B cell (primary cell): ENCODE measurements around the gene EFR3B. TPM values are rescaled to one million over a fixed set of nuclear protein-coding genes. Genes with fewer than 3 reads are reported as not detected.
"Not testable (repeated sequence)": the region's sequence is repeated elsewhere in the genome, so short reads cannot be mapped to it uniquely, and the experiment has no call there.

ENCODE experiments used
- ATAC-seq: fragments of 200-7000 bp; cut with Tn5 transposase; one replicate; pipeline ENCODE4 v1.10.0; 2021; ENCODE audit warnings: low read depth, mild to moderate bottlenecking, moderate number of reproducible peaks, moderate library complexity
- CTCF ChIA-PET: fragments of 350-600 bp; sonication (Branson Sonifier 250); formaldehyde crosslinking; loops from one replicate; lab custom pipeline; 2021; ENCODE audit warnings: antibody characterized with exemption, inconsistent platforms; lab: Charles Lee
- POLR2A ChIA-PET: fragments of 350-600 bp; sonication (Branson Sonifier 250); formaldehyde crosslinking; loops from one replicate; lab custom pipeline; 2021; ENCODE audit warnings: antibody characterized with exemption; lab: Charles Lee
- DNase-seq: peaks from one replicate; pipeline ENCODE4 v3.0.0; 2013
- H2AFZ ChIP-seq: 2 replicates; pipeline ENCODE4 v1.6.1; 2012; ENCODE audit warnings: mild to moderate bottlenecking, low read depth, low read length; ENCODE audit not compliant: insufficient read depth, poor library complexity, severe bottlenecking
- H3K27ac ChIP-seq, 2 donors: 1 replicate in 1 of 2; 2 replicates in 1 of 2; pipeline ENCODE4 v1.5.1; 2012 to 2013; ENCODE audit warnings: low read length in 2 of 2, mild to moderate bottlenecking in 2 of 2, moderate library complexity in 1 of 2
- H3K27me3 ChIP-seq, 4 experiments: fragments of 200-600 bp in 1 of 4; sonication (generic) in 1 of 4; replicated peaks in 1 of 4; 1 replicate in 2 of 4; 2 replicates in 2 of 4; pipeline versions ENCODE4 v1.6.1 to v1.7.0; 2013 to 2016; ENCODE audit warnings: low read length in 3 of 4, mild to moderate bottlenecking in 2 of 4, mixed read lengths in 1 of 4, moderate library complexity in 1 of 4; ENCODE audit not compliant: insufficient read depth in 4 of 4, control insufficient read depth in 3 of 4; ENCODE audit errors: control extremely low read depth in 1 of 4
- H3K36me3 ChIP-seq, 2 experiments: replicated peaks in 1 of 2; 1 replicate in 1 of 2; 2 replicates in 1 of 2; pipeline versions ENCODE4 v1.6.1 to v1.7.1; 2013; ENCODE audit warnings: low read length in 1 of 2; ENCODE audit not compliant: insufficient read depth in 2 of 2, control insufficient read depth in 1 of 2; ENCODE audit errors: control extremely low read depth in 1 of 2, extremely low read depth in 1 of 2
- H3K4me1 ChIP-seq, 2 donors: fragments of 200-600 bp in 1 of 2; sonication (generic) in 1 of 2; 1 replicate in 1 of 2; 2 replicates in 1 of 2; pipeline versions ENCODE4 v1.5.1 to v1.6.1; 2013 to 2017; ENCODE audit warnings: low read length in 2 of 2; ENCODE audit not compliant: control insufficient read depth in 2 of 2, insufficient read depth in 2 of 2
- H3K4me2 ChIP-seq: replicated peaks from 2 replicates; pipeline ENCODE3; 2012; ENCODE audit warnings: mild to moderate bottlenecking, low read depth, low read length; ENCODE audit not compliant: poor library complexity, severe bottlenecking
- H3K4me3 ChIP-seq, 5 experiments: fragments of 200-600 bp in 1 of 5; sonication (generic) in 1 of 5; 1 replicate in 3 of 5; 2 replicates in 2 of 5; pipeline versions ENCODE4 v1.5.1 to v1.7.0; 2011 to 2016; ENCODE audit warnings: low read length in 4 of 5, mild to moderate bottlenecking in 4 of 5, low read depth in 2 of 5, control low read depth in 1 of 5, moderate library complexity in 1 of 5; ENCODE audit not compliant: insufficient read depth in 1 of 5; ENCODE audit errors: control extremely low read depth in 1 of 5, extremely low read depth in 1 of 5
- H3K79me2 ChIP-seq: fragments of 200-600 bp; sonication (generic); one replicate; pipeline ENCODE4 v1.6.0; 2016; ENCODE audit warnings: low read length; ENCODE audit not compliant: control insufficient read depth, insufficient read depth
- H3K9ac ChIP-seq: fragments of 200-600 bp; sonication (generic); 2 replicates; pipeline ENCODE4 v1.6.1; 2017; ENCODE audit warnings: mild to moderate bottlenecking, low read length, moderate library complexity
- H3K9me3 ChIP-seq, 3 donors: one replicate each; pipeline versions ENCODE4 v1.6.1 to v1.7.1; 2013; ENCODE audit warnings: low read length in 2 of 3; ENCODE audit not compliant: control insufficient read depth in 2 of 3, insufficient read depth in 1 of 3; ENCODE audit errors: control extremely low read depth in 1 of 3
- H4K20me1 ChIP-seq: 2 replicates; pipeline ENCODE4 v1.6.0; 2012; ENCODE audit warnings: mild to moderate bottlenecking, low read length; ENCODE audit not compliant: insufficient read depth, control insufficient read depth, poor library complexity, severe bottlenecking
- H3K27ac Mint-ChIP-seq: one replicate; pipeline ENCODE4 v1.8.0; 2021; ENCODE audit warnings: mixed read lengths
- H3K27me3 Mint-ChIP-seq: one replicate; pipeline ENCODE4 v1.8.0; 2021; ENCODE audit warnings: mixed read lengths
- H3K4me1 Mint-ChIP-seq: one replicate; pipeline ENCODE4 v1.8.0; 2021; ENCODE audit warnings: mixed read lengths
- H3K4me3 Mint-ChIP-seq: one replicate; pipeline ENCODE4 v1.8.0; 2021; ENCODE audit warnings: mixed read lengths
- H3K9me3 Mint-ChIP-seq: one replicate; pipeline ENCODE4 v1.8.0; 2022; ENCODE audit warnings: mixed read lengths; ENCODE audit not compliant: insufficient read depth
- CTCF ChIP-seq: fragments of 200-600 bp; IDR thresholded peaks from one replicate; pipeline ENCODE4 v1.8.0; 2022; ENCODE audit warnings: antibody characterized with exemption, mild to moderate bottlenecking
- EZH2 ChIP-seq: IDR thresholded peaks from 2 replicates; pipeline ENCODE4 v1.6.1; 2012; ENCODE audit warnings: borderline replicate concordance, low read depth, mild to moderate bottlenecking, moderate library complexity, low read length; ENCODE audit not compliant: insufficient read depth, poor library complexity, severe bottlenecking
- WGBS: methylation state at CpG from one replicate; pipeline ENCODE4 v1.1.5; 2013; ENCODE audit warnings: missing lambda C conversion rate; ENCODE audit not compliant: insufficient coverage; 5-methylcytosine and 5-hydroxymethylcytosine counted together
- intact Hi-C: fragments of 100-400 bp; cut with micrococcal nuclease; formaldehyde crosslinking; loops from one replicate; pipeline ENCODE4 v1.10.0; 2022
- polyA plus RNA-seq: library from polyadenylated mRNA; depleted of rRNA; stranded (reverse); fragments of >200 nt; gene quantifications from 2 replicates; pipeline ENCODE4 v1.2.3, GENCODE V29; 2012
- total RNA-seq, 2 donors: library from RNA; stranded (reverse); fragments of 120-200 nt in 1 of 2; gene quantifications; 1 replicate in 1 of 2; 2 replicates in 1 of 2; pipeline versions ENCODE4 v1.2.3 to v1.2.4, GENCODE V29; 2013 to 2022

EFR3B gene
- total and polyA plus RNA-seq, 2 donors (not counting 1 experiment from before 2014, with no cell fraction given) = 0.15 TPM; not detected in 1

- Histone ChIP-seq H3K9me3 (peaks cover 0 to 7% (median 0%) of the 10 kb centered on the region in 3 donors), H3K4me2 (no peak overlapping the region), H3K4me1 (no peaks in the 10 kb centered on the region), H4K20me1 (no peaks in the 10 kb centered on the region), H3K79me2 (no peaks in the 10 kb centered on the region), H2AFZ (no peak overlapping the region), H3K4me3 (no peak overlapping the region), H3K36me3 (no peaks in the 10 kb centered on the region), H3K27ac (no peak overlapping the region), H3K27me3 (no peaks in the 10 kb centered on the region), H3K9ac (no peak overlapping the region)
- Mint-ChIP-seq H3K27ac (no peak overlapping the region), H3K4me3 (no peak overlapping the region), H3K9me3 (no peaks in the 10 kb centered on the region), H3K27me3 (peaks cover 7% of the 10 kb centered on the region), H3K4me1 (no peaks in the 10 kb centered on the region)
- TF ChIP-seq CTCF (no peak), EZH2 (no peak)
- intact Hi-C loops = no loop called here
- ATAC-seq (no peak), DNase-seq (no peak)
- ChIA-PET POLR2A (no interaction called here), CTCF (no interaction called here)
- WGBS = 92% methylated on average over 1 of the region's 2 CpGs
Measured at GRCh38 chr2:25098056-25098455, 56.2 kb downstream of the EFR3B start.

- CTCF ChIA-PET = no interaction called here
- WGBS = 97% methylated on average over 4 of the region's 6 CpGs
- POLR2A ChIA-PET = no interaction called here
- Histone ChIP-seq H3K9me3 (peaks cover 0 to 7% (median 0%) of the 10 kb centered on the region in 3 donors), H3K9ac (no peak overlapping the region), H3K4me1 (no peaks in the 10 kb centered on the region), H3K36me3 (no peaks in the 10 kb centered on the region), H3K4me3 (no peak overlapping the region), H3K27ac (no peak overlapping the region), H3K4me2 (no peak overlapping the region), H3K27me3 (no peaks in the 10 kb centered on the region), H4K20me1 (no peaks in the 10 kb centered on the region), H2AFZ (no peak overlapping the region), H3K79me2 (no peaks in the 10 kb centered on the region)
- H3K27ac Mint-ChIP-seq = no peak overlapping the region
- no peak overlapping the region for H3K4me3 Mint-ChIP-seq
- H3K9me3 Mint-ChIP-seq = no peaks in the 10 kb centered on the region
- H3K27me3 Mint-ChIP-seq = peaks cover 4% of the 10 kb centered on the region
- intact Hi-C loops = no loop called here
- DNase-seq = no peak
- ATAC-seq = no peak
- TF ChIP-seq EZH2 (no peak), CTCF (no peak)
- no peaks in the 10 kb centered on the region for H3K4me1 Mint-ChIP-seq
Measured at GRCh38 chr2:25098670-25099486, 57.0 kb downstream of the EFR3B start.

GRCh38 chr2:25102352-25102751, 60.5 kb downstream of the EFR3B start:
- H3K9me3 ChIP-seq, H3K4me1 Mint-ChIP-seq, H3K4me3 Mint-ChIP-seq, H2AFZ ChIP-seq, H3K27me3 ChIP-seq, H3K79me2 ChIP-seq, H3K27me3 Mint-ChIP-seq, H4K20me1 ChIP-seq, H3K4me2 ChIP-seq, POLR2A ChIA-PET, ATAC-seq, DNase-seq, H3K36me3 ChIP-seq, intact Hi-C loops, CTCF ChIA-PET, H3K9me3 Mint-ChIP-seq, H3K4me1 ChIP-seq, H3K27ac Mint-ChIP-seq, H3K9ac ChIP-seq, H3K27ac ChIP-seq, H3K4me3 ChIP-seq: not testable (repeated sequence)
- 75% methylated on average over 4 of the region's 7 CpGs for WGBS
